Pancreas (tissue), 10 donors: Measurements from ENCODE around the gene REM2. TPM values are rescaled to one million over a fixed set of nuclear protein-coding genes. Genes with fewer than 3 reads are reported as not detected.

Experiments
- ATAC-seq, 4 donors: fragments of 200-7000 bp; cut with Tn5 transposase; one replicate each; pipeline versions ENCODE4 v1.8.0 to v1.9.1; 2020; ENCODE audit warnings: mild to moderate bottlenecking in 4 of 4, moderate library complexity in 4 of 4
- DNase-seq, 6 donors: peaks; one replicate each; pipeline ENCODE4 v3.0.0-alpha.2; 2020
- FAIRE-seq: peaks from 2 replicates; lab custom pipeline; 2012; peaks lifted over from hg19 to GRCh38; lab: Jason Lieb, UNC
- H3K27ac ChIP-seq, 4 donors: fragments of 200-600 bp; sonication (generic); 1 replicate in 3 of 4; 2 replicates in 1 of 4; pipeline versions ENCODE4 v1.5.0 to v1.8.0; 2020
- H3K27me3 ChIP-seq, 4 donors: fragments of 200-600 bp; one replicate each; pipeline ENCODE4 v1.8.0; 2021
- H3K36me3 ChIP-seq, 3 donors: fragments of 200-600 bp; sonication (generic) in 1 of 3; one replicate each; pipeline versions ENCODE4 v1.5.0 to v1.8.0; 2020 to 2021
- H3K4me1 ChIP-seq, 3 donors: fragments of 200-600 bp; one replicate each; pipeline ENCODE4 v1.8.0; 2021
- H3K4me3 ChIP-seq, 4 donors: fragments of 200-600 bp; sonication (generic) in 2 of 4; one replicate each; pipeline versions ENCODE4 v1.5.0 to v1.8.0; 2020 to 2021
- H3K9me3 ChIP-seq, 4 donors: fragments of 200-600 bp; one replicate each; pipeline ENCODE4 v1.8.0; 2021
- CTCF ChIP-seq, 4 donors: fragments of 200-600 bp; sonication (generic) in 3 of 4; IDR thresholded peaks; one replicate each; pipeline versions ENCODE4 v1.5.0 to v1.8.0; 2021; ENCODE audit warnings: antibody characterized with exemption in 4 of 4
- WGBS, 2 donors: extraction: QIAGEN DNeasy Blood & Tissue Kit; methylation state at CpG; one replicate each; pipeline ENCODE4 v1.1.7; 2013; 5-methylcytosine and 5-hydroxymethylcytosine counted together
- intact Hi-C, 3 donors: fragments of 100-400 bp; cut with DNase I; formaldehyde crosslinking; loops; one replicate each; pipeline versions ENCODE4 v1.11.1 to v1.14.2; 2022
- polyA plus RNA-seq, 2 donors: library from polyadenylated mRNA; stranded (reverse); fragments of 200-250 nt; gene quantifications; one replicate each; pipeline ENCODE4 v1.2.3, GENCODE V29; 2013
- total RNA-seq, 6 donors: library from RNA; stranded (reverse); fragmentation: NEBNext Ultra II Directional in 4 of 6; extraction: Animal tissue kit (Norgen Biotek cat#: 25700) in 4 of 6; gene quantifications; one replicate each; pipeline versions ENCODE4 v1.2.1 to v1.2.4, GENCODE V29; 2021 to 2023
- donor health status: healthy with polysubstance abuse.
- donor health status: DM: no; HTN: no; CAD: no; lungs with moderate emphysema.
- donor health status: DM: no; HTN: no; CAD: no.
- donor health status: control.
- donor health status: control.
- donor health status: Bipolar disorder and iron deficiency.
- donor health status: DM: yes; HTN: yes; CAD: no.
- donor health status: DM: no; HTN: no; CAD: no.
- donor health status: DM: no; HTN: no; CAD: no.
- donor health status: DM: yes; HTN: yes; CAD: no.

Gene REM2
- total and polyA plus RNA-seq, 8 donors: 0.16 to 2.5 (median 0.38) TPM; not detected in 1

GRCh38 chr14:22900081-22900799 is 17.2 kb downstream of the REM2 start:
- no peak overlapping the region for H3K4me3 ChIP-seq
- intact Hi-C loops: no loop called here
- peaks cover 5 to 35% (median 20%) of the 10 kb centered on the region in 3 donors for H3K36me3 ChIP-seq
- ATAC-seq (peak in 3 of 4 donors; percentile 50 to 70 (median 69)), DNase-seq (no peak), FAIRE-seq (no peak)
- H3K27ac ChIP-seq: no peak overlapping the region
- H3K4me1 ChIP-seq: peaks cover 0 to 12% (median 9%) of the 10 kb centered on the region in 3 donors
- TF ChIP-seq CTCF (IDR thresholded peaks at IDR 0.05): peak in 1 of 4 donors; percentile 16
- H3K27me3 ChIP-seq: no peaks in the 10 kb centered on the region
- no peaks in the 10 kb centered on the region for H3K9me3 ChIP-seq
- 59 to 70% methylated on average over 3 of the region's 3 CpGs for WGBS, 2 donors

- H3K36me3 ChIP-seq: peaks cover 5 to 49% (median 31%) of the 10 kb centered on the region in 3 donors
- 98 to 100% methylated on average over 7 of the region's 7 CpGs for WGBS, 2 donors
- H3K4me3 ChIP-seq: no peak overlapping the region
Measured at GRCh38 chr14:22901799-22902198, 18.8 kb downstream of the REM2 start.

GRCh38 chr14:22903742-22904087 is 20.7 kb downstream of the REM2 start:
- no peaks in the 10 kb centered on the region for H3K9me3 ChIP-seq
- no peaks in the 10 kb centered on the region for H3K27me3 ChIP-seq
- 16 to 21% methylated on average over 2 of the region's 2 CpGs for WGBS, 2 donors
- TF ChIP-seq CTCF (IDR thresholded peaks at IDR 0.05): no peak
- no peak overlapping the region for H3K4me3 ChIP-seq
- peaks cover 0 to 12% (median 9%) of the 10 kb centered on the region in 3 donors for H3K4me1 ChIP-seq
- H3K36me3 ChIP-seq: peaks cover 5 to 66% (median 45%) of the 10 kb centered on the region in 3 donors
- intact Hi-C loops: no loop called here
- peak overlapping the region in 2 of 4 donors; percentile 1 to 27 for H3K27ac ChIP-seq
- no peak for ATAC-seq
- no peak for FAIRE-seq
- DNase-seq: no peak

More at GRCh38 chr14:22901799-22902198, 18.8 kb downstream of the REM2 start:
- ATAC-seq (no peak), FAIRE-seq (no peak), DNase-seq (no peak)
- H3K27ac ChIP-seq: no peak overlapping the region
- peaks cover 0 to 12% (median 9%) of the 10 kb centered on the region in 3 donors for H3K4me1 ChIP-seq
- intact Hi-C loops: no loop called here
- no peak for TF ChIP-seq CTCF (IDR thresholded peaks at IDR 0.05)
- H3K9me3 ChIP-seq: no peaks in the 10 kb centered on the region
- no peaks in the 10 kb centered on the region for H3K27me3 ChIP-seq

- peaks cover 5 to 76% (median 45%) of the 10 kb centered on the region in 3 donors for H3K36me3 ChIP-seq
- no peaks in the 10 kb centered on the region for H3K27me3 ChIP-seq
- TF ChIP-seq CTCF (IDR thresholded peaks at IDR 0.05): no peak
- no peak overlapping the region for H3K27ac ChIP-seq
- no peak for ATAC-seq
- FAIRE-seq: no peak
- WGBS, 2 donors: 90 to 91% methylated on average over 4 of the region's 4 CpGs
- H3K4me1 ChIP-seq: peaks cover 0 to 12% (median 9%) of the 10 kb centered on the region in 3 donors
- H3K9me3 ChIP-seq: no peaks in the 10 kb centered on the region
- intact Hi-C loops: no loop called here
- DNase-seq: no peak
- H3K4me3 ChIP-seq: no peak overlapping the region
Measured at GRCh38 chr14:22905627-22906026, 22.6 kb downstream of the REM2 start.

- Histone ChIP-seq H3K27me3 (no peaks in the 10 kb centered on the region), H3K27ac (no peak overlapping the region), H3K9me3 (no peaks in the 10 kb centered on the region), H3K4me1 (peaks cover 0 to 12% (median 9%) of the 10 kb centered on the region in 3 donors), H3K36me3 (peaks cover 5 to 75% (median 41%) of the 10 kb centered on the region in 3 donors), H3K4me3 (no peak overlapping the region)
- ATAC-seq (no peak), DNase-seq (no peak), FAIRE-seq (no peak)
- 96 to 97% methylated on average over 20 of the region's 20 CpGs for WGBS, 2 donors
- intact Hi-C loops: no loop called here
- no peak for TF ChIP-seq CTCF (IDR thresholded peaks at IDR 0.05)
Measured at GRCh38 chr14:22906073-22906472, 23.1 kb downstream of the REM2 start.
